K562 (cell line): ENCODE results near the gene RAB25. TPM values are rescaled to one million over a fixed set of nuclear protein-coding genes. Genes with fewer than 3 reads are reported as not detected.
A peak's percentile ranks its signal among the peaks of the same experiment; 100 is the strongest.

Experiments
- BRCA1 ChIP-seq, 2 experiments: fragments of 450-650 bp in 1 of 2; sonication (generic) in 1 of 2; formaldehyde crosslinking in 1 of 2; IDR thresholded peaks; 2 replicates each; pipeline versions ENCODE4 v1.5.0 to v1.6.1; 2017 to 2020; ENCODE audit warnings: mild to moderate bottlenecking in 1 of 2, missing genetic modification reagents in 1 of 2
- CGGBP1 ChIP-seq: fragments of 250-450 bp; sonication (Bioruptor Pico); IDR thresholded peaks from 2 replicates; pipeline ENCODE4 v1.9.0; 2021; ENCODE audit warnings: mild to moderate bottlenecking
- ELK1 ChIP-seq: sonication (generic); formaldehyde crosslinking; IDR thresholded peaks from 2 replicates; pipeline ENCODE4 v1.8.1; 2022; ENCODE audit warnings: missing genetic modification reagents
- FOXM1 ChIP-seq, 2 experiments: fragments of 450-650 bp in 1 of 2; sonication (generic) in 1 of 2; formaldehyde crosslinking in 1 of 2; IDR thresholded peaks; 2 replicates each; pipeline versions ENCODE4 v1.6.1 to v1.9.0; 2017 to 2022; ENCODE audit warnings: low read depth in 2 of 2, mild to moderate bottlenecking in 2 of 2, missing genetic modification reagents in 1 of 2, moderate library complexity in 1 of 2
- KDM5B ChIP-seq: fragments of 200-600 bp; sonication (generic); IDR thresholded peaks from 2 replicates; pipeline ENCODE4 v1.6.1; 2012; ENCODE audit warnings: low read depth, mild to moderate bottlenecking, moderate library complexity, low read length, control low read depth, inconsistent platforms; ENCODE audit not compliant: insufficient replicate concordance
- MAZ ChIP-seq, 2 experiments: fragments of 450-650 bp in 1 of 2; sonication (generic) in 1 of 2; formaldehyde crosslinking; IDR thresholded peaks in 1 of 2; conservative IDR thresholded peaks in 1 of 2; 2 replicates each; pipeline versions ENCODE4 v1.4.0 to v1.5.0; 2020; ENCODE audit warnings: mild to moderate bottlenecking in 1 of 2, missing genetic modification reagents in 1 of 2
- MITF ChIP-seq: IDR thresholded peaks from 2 replicates; pipeline ENCODE4 v1.6.1; 2014; ENCODE audit warnings: antibody characterized with exemption
- MNT ChIP-seq, 2 experiments: fragments of 450-650 bp; conservative IDR thresholded peaks; 2 replicates each; pipeline ENCODE4 v1.6.1; 2017; ENCODE audit warnings: mild to moderate bottlenecking in 2 of 2, moderate library complexity in 2 of 2
- NR1H2 ChIP-seq: sonication (generic); formaldehyde crosslinking; IDR thresholded peaks from 2 replicates; pipeline ENCODE4 v1.4.0; 2020; ENCODE audit warnings: mild to moderate bottlenecking, missing genetic modification reagents
- RBM14 ChIP-seq: fragments of 200-400 bp; formaldehyde crosslinking; IDR thresholded peaks from 2 replicates; pipeline ENCODE4 v1.6.1; 2018; ENCODE audit warnings: low read depth, mild to moderate bottlenecking, low read length, moderate library complexity, borderline replicate concordance; ENCODE audit not compliant: insufficient read depth
- SRSF9 ChIP-seq: fragments of 200-400 bp; formaldehyde crosslinking; IDR thresholded peaks from 2 replicates; pipeline ENCODE4 v1.6.1; 2017; ENCODE audit warnings: low read depth, low read length, borderline replicate concordance
- U2AF1 ChIP-seq: fragments of 200-400 bp; formaldehyde crosslinking; optimal IDR thresholded peaks from 2 replicates; pipeline ENCODE3; 2017; ENCODE audit warnings: mild to moderate bottlenecking, low read depth, low read length, moderate library complexity
- UBTF ChIP-seq, 2 experiments: IDR thresholded peaks; 2 replicates each; pipeline ENCODE4 v1.6.1; 2012; ENCODE audit warnings: improper control_type of control experiment in 2 of 2, low read depth in 2 of 2, low read length in 2 of 2, borderline replicate concordance in 1 of 2
- ZNF217 ChIP-seq: sonication (generic); formaldehyde crosslinking; IDR thresholded peaks from 2 replicates; pipeline ENCODE4 v1.8.0; 2022; ENCODE audit warnings: mild to moderate bottlenecking, missing genetic modification reagents
- ZNF740 ChIP-seq, 3 experiments: fragments of 200-800 bp in 1 of 3; sonication (Bioruptor generic) in 1 of 3; sonication (generic) in 1 of 3; formaldehyde crosslinking in 1 of 3; IDR thresholded peaks; 2 replicates each; pipeline versions ENCODE4 v1.6.1 to v1.8.0; 2016 to 2022; ENCODE audit warnings: mild to moderate bottlenecking in 2 of 3, missing compliant biosample characterization in 2 of 3, missing genetic modification characterization in 2 of 3, missing genetic modification reagents in 1 of 3
- polyA plus RNA-seq, 8 experiments: library from polyadenylated mRNA; depleted of rRNA in 4 of 8; stranded (reverse) in 5 of 8; unstranded in 3 of 8; fragments of >200 nt; fragmentation: Nextera tagmentation in 2 of 8; fragmentation: Illumina TruSeq in 1 of 8; extraction: Ambion mirVana in 2 of 8; extraction: Trizol in 1 of 8; gene quantifications; 2 replicates each; pipeline versions ENCODE4 v1.2.1 to v1.2.3, GENCODE V29; 2011 to 2014; ENCODE audit warnings: inconsistent platforms in 1 of 8, missing spikeins in 1 of 8
- total RNA-seq, 7 experiments: library from RNA; depleted of rRNA in 6 of 7; stranded (reverse); fragments of >200 nt in 6 of 7; fragmentation: Illumina TruSeq in 2 of 7; extraction: Trizol in 2 of 7; gene quantifications; 2 replicates each; pipeline versions ENCODE4 v1.2.1 to v1.2.3, GENCODE V29; 2011 to 2021; ENCODE audit warnings: low replicate concordance in 1 of 7

Gene RAB25
- total and polyA plus RNA-seq, 9 of the 15 experiments (the other 6 are each of a cell fraction or from before 2014, with no cell fraction given) = 0.10 to 0.27 (median 0.13) TPM; not detected in 6

- TF ChIP-seq ZNF740 (CRISPR knock-in tag; IDR thresholded peaks at IDR 0.05) (peak; percentile 17; the same call in 1 of the 2 replicates), ZNF740 (tag; IDR thresholded peaks at IDR 0.05) (no peak), CGGBP1 (no peak), NR1H2 (no peak), MNT (conservative IDR thresholded peaks at IDR 0.05) (0 out of 4 replicates have a peak, but pooled peaks of 1 of the 2 experiments have one; percentile 23), SRSF9 (no peak), MAZ (CRISPR knock-in tag; conservative IDR thresholded peaks at IDR 0.05 in 1 of 2, IDR thresholded peaks at IDR 0.05 in 1 of 2) (peak in 1 of 2 experiments; percentile 37; a peak in 1 of 4 replicates), MITF (no peak), U2AF1 (no peak), RBM14 (no peak), FOXM1 (IDR thresholded peaks at IDR 0.05; ENCODE audit: low read depth) (peak; percentile 47; the same call in 1 of the 2 replicates), FOXM1 (CRISPR knock-in tag; IDR thresholded peaks at IDR 0.05; ENCODE audit: low read depth) (no peak; the same call in 1 of the 2 replicates), UBTF (IDR thresholded peaks at IDR 0.05; ENCODE audit: borderline replicate concordance in 1 of 2, low read depth in 2 of 2, low read length in 2 of 2) (peak in 1 of 2 experiments; percentile 44; a peak in 1 of 4 replicates), ZNF217 (no peak), KDM5B (no peak), BRCA1 (IDR thresholded peaks at IDR 0.05) (no peak), BRCA1 (CRISPR knock-in tag; IDR thresholded peaks at IDR 0.05) (0 out of 2 replicates have a peak, but pooled peaks have one; percentile 77), ELK1 (CRISPR knock-in tag) (no peak)
Observed at GRCh38 chr1:156115514-156116374, 54.8 kb downstream of the RAB25 start (continued).
